Measurements from ENCODE around the gene SCNM1. TPM values are rescaled to one million over a fixed set of nuclear protein-coding genes. Genes with fewer than 3 reads are reported as not detected.

The SCNM1 gene
- total and polyA plus RNA-seq, 9 of the 15 experiments (the other 6 are each of a cell fraction or from before 2014, with no cell fraction given) = 17.2 to 204 (median 63.0) TPM

DNA sequence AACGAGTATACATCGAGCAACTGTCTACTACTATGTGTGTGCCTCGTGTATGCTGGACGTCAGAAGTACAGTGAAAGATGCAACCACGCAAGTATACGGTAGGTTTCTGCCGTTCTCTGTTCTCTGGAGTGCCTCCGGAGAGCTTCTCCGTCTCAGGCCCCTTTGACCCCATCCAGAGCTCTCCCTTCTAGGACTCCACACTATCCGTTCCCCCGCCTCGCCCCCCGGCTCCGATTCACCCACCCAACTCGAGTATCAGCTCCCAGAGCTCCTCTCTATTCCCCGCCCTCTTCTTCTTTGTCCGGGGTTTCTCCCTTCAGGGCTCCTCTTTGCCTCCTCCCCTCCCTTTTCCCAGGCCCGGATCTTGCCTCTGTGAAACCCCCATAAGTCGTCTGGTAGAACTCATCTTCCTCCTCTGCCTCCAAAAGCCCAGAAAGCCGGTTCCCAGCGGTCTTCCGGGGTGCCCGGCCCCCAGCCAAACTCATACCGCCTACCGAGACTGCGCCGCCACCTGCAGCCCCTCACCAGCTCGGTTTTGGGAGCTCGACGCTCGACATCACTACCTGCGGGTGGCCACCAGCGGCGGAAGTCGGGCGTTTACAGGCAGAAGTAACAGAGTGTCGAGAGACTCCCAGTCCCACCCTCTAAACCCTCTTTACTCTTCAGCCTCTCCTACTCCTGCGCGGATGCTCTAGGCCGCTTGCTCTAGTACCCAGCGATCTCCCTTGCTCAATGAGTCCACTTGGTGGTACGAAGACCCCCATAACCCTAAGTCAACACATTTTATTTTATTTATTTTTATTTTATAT lies 23.9 kb downstream of the SCNM1 start, which contains the start of gene VPS72 (continued):
- TF ChIP-seq, protein P1, sequence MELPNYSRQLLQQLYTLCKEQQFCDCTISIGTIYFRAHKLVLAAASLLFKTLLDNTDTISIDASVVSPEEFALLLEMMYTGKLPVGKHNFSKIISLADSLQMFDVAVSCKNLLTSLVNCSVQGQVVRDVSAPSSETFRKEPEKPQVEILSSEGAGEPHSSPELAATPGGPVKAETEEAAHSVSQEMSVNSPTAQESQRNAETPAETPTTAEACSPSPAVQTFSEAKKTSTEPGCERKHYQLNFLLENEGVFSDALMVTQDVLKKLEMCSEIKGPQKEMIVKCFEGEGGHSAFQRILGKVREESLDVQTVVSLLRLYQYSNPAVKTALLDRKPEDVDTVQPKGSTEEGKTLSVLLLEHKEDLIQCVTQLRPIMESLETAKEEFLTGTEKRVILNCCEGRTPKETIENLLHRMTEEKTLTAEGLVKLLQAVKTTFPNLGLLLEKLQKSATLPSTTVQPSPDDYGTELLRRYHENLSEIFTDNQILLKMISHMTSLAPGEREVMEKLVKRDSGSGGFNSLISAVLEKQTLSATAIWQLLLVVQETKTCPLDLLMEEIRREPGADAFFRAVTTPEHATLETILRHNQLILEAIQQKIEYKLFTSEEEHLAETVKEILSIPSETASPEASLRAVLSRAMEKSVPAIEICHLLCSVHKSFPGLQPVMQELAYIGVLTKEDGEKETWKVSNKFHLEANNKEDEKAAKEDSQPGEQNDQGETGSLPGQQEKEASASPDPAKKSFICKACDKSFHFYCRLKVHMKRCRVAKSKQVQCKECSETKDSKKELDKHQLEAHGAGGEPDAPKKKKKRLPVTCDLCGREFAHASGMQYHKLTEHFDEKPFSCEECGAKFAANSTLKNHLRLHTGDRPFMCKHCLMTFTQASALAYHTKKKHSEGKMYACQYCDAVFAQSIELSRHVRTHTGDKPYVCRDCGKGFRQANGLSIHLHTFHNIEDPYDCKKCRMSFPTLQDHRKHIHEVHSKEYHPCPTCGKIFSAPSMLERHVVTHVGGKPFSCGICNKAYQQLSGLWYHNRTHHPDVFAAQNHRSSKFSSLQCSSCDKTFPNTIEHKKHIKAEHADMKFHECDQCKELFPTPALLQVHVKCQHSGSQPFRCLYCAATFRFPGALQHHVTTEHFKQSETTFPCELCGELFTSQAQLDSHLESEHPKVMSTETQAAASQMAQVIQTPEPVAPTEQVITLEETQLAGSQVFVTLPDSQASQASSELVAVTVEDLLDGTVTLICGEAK (IDR thresholded peaks at IDR 0.05) = peak; percentile 77
- TF ChIP-seq, protein P1 (CRISPR knock-in tag; IDR thresholded peaks at IDR 0.05) = no peak
- peak; percentile 87 for TF ChIP-seq SP1 (CRISPR knock-in tag; IDR thresholded peaks at IDR 0.05)
- peak; percentile 15; the same call in 1 of the 2 replicates for TF ChIP-seq MEF2A (IDR thresholded peaks at IDR 0.05; ENCODE audit: control insufficient read depth, low read depth, low read length)
- TF ChIP-seq ZNF384 (IDR thresholded peaks at IDR 0.05; ENCODE audit: low read depth, low read length) = 0 out of 2 replicates have a peak, but pooled peaks have one; percentile 21
- peak; percentile 75 for TF ChIP-seq MYNN (IDR thresholded peaks at IDR 0.05)
- TF ChIP-seq MYNN (CRISPR knock-in tag; IDR thresholded peaks at IDR 0.05) = no peak
- TF ChIP-seq ZEB2 (IDR thresholded peaks at IDR 0.05) = peak; percentile 56; the same call in 1 of the 2 replicates
- no peak for TF ChIP-seq SMARCE1 (IDR thresholded peaks at IDR 0.05)
- TF ChIP-seq NRF1 (conservative IDR thresholded peaks at IDR 0.05 in 1 of 2, IDR thresholded peaks at IDR 0.05 in 1 of 2) = peak; percentile 70 to 78
- TF ChIP-seq CHD4 (IDR thresholded peaks at IDR 0.05; ENCODE audit: insufficient read depth, insufficient replicate concordance, low read depth, low read length, poor library complexity, severe bottlenecking) = no peak
- TF ChIP-seq, protein P2, sequence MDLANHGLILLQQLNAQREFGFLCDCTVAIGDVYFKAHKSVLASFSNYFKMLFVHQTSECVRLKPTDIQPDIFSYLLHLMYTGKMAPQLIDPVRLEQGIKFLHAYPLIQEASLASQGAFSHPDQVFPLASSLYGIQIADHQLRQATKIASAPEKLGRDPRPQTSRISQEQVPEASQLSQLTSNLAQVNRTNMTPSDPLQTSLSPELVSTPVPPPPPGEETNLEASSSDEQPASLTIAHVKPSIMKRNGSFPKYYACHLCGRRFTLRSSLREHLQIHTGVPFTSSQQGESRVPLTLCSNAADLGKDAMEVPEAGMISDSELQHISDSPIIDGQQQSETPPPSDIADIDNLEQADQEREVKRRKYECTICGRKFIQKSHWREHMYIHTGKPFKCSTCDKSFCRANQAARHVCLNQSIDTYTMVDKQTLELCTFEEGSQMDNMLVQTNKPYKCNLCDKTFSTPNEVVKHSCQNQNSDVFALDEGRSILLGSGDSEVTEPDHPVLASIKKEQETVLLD (IDR thresholded peaks at IDR 0.05) = 0 out of 2 replicates have a peak, but pooled peaks have one; percentile 24
- TF ChIP-seq EHMT2 (IDR thresholded peaks at IDR 0.05) = no peak
- TF ChIP-seq POLR2AphosphoS2 (IDR thresholded peaks at IDR 0.05; ENCODE audit: low read length) = peak; percentile 93
- TF ChIP-seq CBFA2T3 (IDR thresholded peaks at IDR 0.05) = 0 out of 2 replicates have a peak, but pooled peaks have one; percentile 3
- TF ChIP-seq EP400 (IDR thresholded peaks at IDR 0.05) = peak; percentile 92
- TF ChIP-seq ARID2 (IDR thresholded peaks at IDR 0.05) = no peak
